Right renal cortex interstitium (tissue), 3 donors: ENCODE results near the gene SERPINA4. TPM values are rescaled to one million over a fixed set of nuclear protein-coding genes. Genes with fewer than 3 reads are reported as not detected.

Experiments used
- DNase-seq, 3 donors: peaks; one replicate each; pipeline ENCODE4 v3.0.0-alpha.2; 2013; ENCODE audit warnings: low read depth in 3 of 3, low spot score in 2 of 3
- polyA plus RNA-seq, 3 donors: library from polyadenylated mRNA; unstranded; fragments of 120-200 nt; gene quantifications; one replicate each; pipeline ENCODE4 v1.2.1, GENCODE V29; 2013; ENCODE audit not compliant: insufficient read length in 3 of 3

The SERPINA4 gene
- polyA plus RNA-seq, 3 donors, result 1.00 to 1.6 (median 1.5) TPM

GRCh38 chr14:94612580-94613554 lies 51.6 kb downstream of the SERPINA4 start:
- no peak for DNase-seq

GRCh38 chr14:94613720-94614644 lies 52.7 kb downstream of the SERPINA4 start:
- DNase-seq, result no peak

GRCh38 chr14:94614802-94615201 lies 53.6 kb downstream of the SERPINA4 start:
- DNase-seq, result no peak

- DNase-seq, result no peak
Observed at GRCh38 chr14:94615254-94615653, 54.0 kb downstream of the SERPINA4 start.

- no peak for DNase-seq
Observed at GRCh38 chr14:94615823-94616570, 54.8 kb downstream of the SERPINA4 start.

GRCh38 chr14:94617366-94617941 lies 56.2 kb downstream of the SERPINA4 start:
- DNase-seq, result no peak

GRCh38 chr14:94617988-94618822 lies 57.0 kb downstream of the SERPINA4 start:
- no peak for DNase-seq

GRCh38 chr14:94619297-94619696 lies 58.1 kb downstream of the SERPINA4 start:
- no peak for DNase-seq

Other genes with a start within 250 kb of the SERPINA4 start
- gene SERPINA6, start 238.1 kb upstream of the SERPINA4 start, polyA plus RNA-seq, result 1 to 10 TPM; 3.2 to 9.5 (median 9.0) TPM
- gene SERPINA2, start 194.7 kb upstream of the SERPINA4 start, polyA plus RNA-seq, result not detected
- 100 to 1,000 TPM in 2 of 3 donors, 10 to 100 TPM in 1; 65.0 to 106 (median 101) TPM for gene SERPINA1, start 172.8 kb upstream of the SERPINA4 start, polyA plus RNA-seq
- gene SERPINA11, start 108.6 kb upstream of the SERPINA4 start, polyA plus RNA-seq, result not detected
- gene SERPINA9, start 85.2 kb upstream of the SERPINA4 start, polyA plus RNA-seq, result not detected
- under 1 TPM; 0.23 to 0.39 (median 0.29) TPM for gene SERPINA12, start 52.0 kb upstream of the SERPINA4 start, polyA plus RNA-seq
- gene SERPINA5, start 20.0 kb downstream of the SERPINA4 start, polyA plus RNA-seq, result 10 to 100 TPM; 13.2 to 15.2 (median 13.3) TPM
- gene SERPINA3, start 50.9 kb downstream of the SERPINA4 start, polyA plus RNA-seq, result under 1 TPM; 0.14 to 0.40 (median 0.19) TPM
- gene GSC, start 208.7 kb downstream of the SERPINA4 start, polyA plus RNA-seq, result not detected